Neural cell (in vitro differentiated cells): ENCODE measurements around the gene LILRB3. TPM values are rescaled to one million over a fixed set of nuclear protein-coding genes. Genes with fewer than 3 reads are reported as not detected.

Experiments used
- H2AFZ ChIP-seq: fragments of 200-600, 300-800 bp; sonication (generic), shearing (Covaris generic); 2 replicates; pipeline ENCODE4 v1.6.0; 2014; ENCODE audit warnings: low read depth, mild to moderate bottlenecking, antibody characterized with exemption, low read length, moderate library complexity
- H3F3A ChIP-seq: fragments of 200-600 bp; shearing (Covaris generic); 2 replicates; pipeline ENCODE4 v1.6.1; 2016; ENCODE audit warnings: mild to moderate bottlenecking, moderate library complexity, mixed read lengths, antibody characterized with exemption, low read length; ENCODE audit not compliant: insufficient read depth, poor library complexity, severe bottlenecking
- H3K27ac ChIP-seq: fragments of 200-600, 300-800 bp; sonication (generic), shearing (Covaris generic); 2 replicates; pipeline ENCODE4 v1.5.1; 2014; ENCODE audit warnings: mild to moderate bottlenecking, low read length, moderate library complexity
- H3K27me3 ChIP-seq: fragments of 300-800, 200-600 bp; sonication (generic), shearing (Covaris generic); 2 replicates; pipeline ENCODE4 v1.6.0; 2014; ENCODE audit warnings: mild to moderate bottlenecking, low read depth, low read length, moderate library complexity; ENCODE audit not compliant: insufficient read depth
- H3K36me3 ChIP-seq: fragments of 300-800, 200-600 bp; sonication (generic), shearing (Covaris generic); 2 replicates; pipeline ENCODE4 v1.5.1; 2014; ENCODE audit warnings: mild to moderate bottlenecking, antibody characterized with exemption, low read length, moderate library complexity; ENCODE audit not compliant: insufficient read depth
- H3K4me2 ChIP-seq: fragments of 300-800, 200-600 bp; sonication (generic), shearing (Covaris generic); 2 replicates; pipeline ENCODE4 v1.6.0; 2014; ENCODE audit warnings: mild to moderate bottlenecking, low read length
- H3K4me3 ChIP-seq: fragments of 300-800, 200-600 bp; sonication (generic), shearing (Covaris generic); 2 replicates; pipeline ENCODE4 v1.5.1; 2014; ENCODE audit warnings: mild to moderate bottlenecking, low read length, moderate library complexity
- H3K79me2 ChIP-seq: fragments of 200-600 bp; shearing (Covaris generic); replicated peaks from 2 replicates; pipeline ENCODE4 v1.6.0; 2014; ENCODE audit warnings: mild to moderate bottlenecking, low read length, moderate library complexity; ENCODE audit not compliant: insufficient read depth
- H3K9ac ChIP-seq: fragments of 300-800, 200-600 bp; sonication (generic), shearing (Covaris generic); 2 replicates; pipeline ENCODE4 v1.6.1; 2016; ENCODE audit warnings: mild to moderate bottlenecking, low read length, mixed read lengths
- H3K9me2 ChIP-seq: fragments of 200-600 bp; shearing (Covaris generic); 2 replicates; pipeline ENCODE4 v1.6.1; 2016; ENCODE audit warnings: mild to moderate bottlenecking, low read length, mixed read lengths; ENCODE audit not compliant: insufficient read depth
- H3K9me3 ChIP-seq: fragments of 200-600, 300-800 bp; sonication (generic), shearing (Covaris generic); 2 replicates; pipeline ENCODE4 v1.6.1; 2016; ENCODE audit warnings: mild to moderate bottlenecking, mixed run types, low read length, moderate library complexity, mixed read lengths
- H4K20me1 ChIP-seq: fragments of 200-600 bp; shearing (Covaris generic); 2 replicates; pipeline ENCODE4 v1.6.1; 2016; ENCODE audit warnings: mild to moderate bottlenecking, mixed run types; ENCODE audit not compliant: insufficient read depth
- CTCF ChIP-seq: fragments of 450-650 bp; IDR thresholded peaks from 2 replicates; pipeline ENCODE4 v1.5.1; 2014; ENCODE audit warnings: antibody characterized with exemption, mild to moderate bottlenecking, moderate library complexity; ENCODE audit not compliant: poor library complexity, severe bottlenecking
- EP300 ChIP-seq: fragments of 450-650 bp; conservative IDR thresholded peaks from 2 replicates; pipeline ENCODE4 v1.6.1; 2014; ENCODE audit warnings: antibody characterized with exemption, mild to moderate bottlenecking, moderate library complexity; ENCODE audit not compliant: poor library complexity, severe bottlenecking
- EZH2 ChIP-seq: fragments of 200-600, 300-800 bp; shearing (Covaris generic), sonication (generic); IDR thresholded peaks from 2 replicates; pipeline ENCODE4 v1.6.1; 2014; ENCODE audit warnings: antibody characterized with exemption, low read length, borderline replicate concordance, mild to moderate bottlenecking; ENCODE audit not compliant: insufficient read depth, poor library complexity, severe bottlenecking
- MXI1 ChIP-seq: fragments of 450-650 bp; conservative IDR thresholded peaks from 2 replicates; pipeline ENCODE4 v1.6.1; 2014; ENCODE audit warnings: antibody characterized with exemption, mild to moderate bottlenecking; ENCODE audit not compliant: poor library complexity, severe bottlenecking
- POLR2AphosphoS5 ChIP-seq: IDR thresholded peaks from 2 replicates; pipeline ENCODE4 v1.6.1; 2012
- RAD21 ChIP-seq: fragments of 450-650 bp; conservative IDR thresholded peaks from 2 replicates; pipeline ENCODE4 v1.6.1; 2014; ENCODE audit warnings: antibody characterized with exemption, mild to moderate bottlenecking, moderate library complexity
- SMC3 ChIP-seq: fragments of 450-650 bp; conservative IDR thresholded peaks from 2 replicates; pipeline ENCODE4 v1.6.1; 2014; ENCODE audit warnings: antibody characterized with exemption, mild to moderate bottlenecking, moderate library complexity; ENCODE audit not compliant: poor library complexity
- TAF1 ChIP-seq: IDR thresholded peaks from 2 replicates; pipeline ENCODE4 v1.6.1; 2012; ENCODE audit warnings: low read depth
- polyA plus RNA-seq: library from polyadenylated mRNA; depleted of rRNA; stranded (reverse); fragments of >200 nt; gene quantifications from 2 replicates; pipeline ENCODE4 v1.2.3, GENCODE V29; 2014
- TF ChIP-seq, protein P1 (sequence below): IDR thresholded peaks from 2 replicates; pipeline ENCODE4 v1.6.1; 2012; ENCODE audit warnings: borderline replicate concordance

Gene LILRB3
- polyA plus RNA-seq, 1 donor from 2014 or later = not detected

DNA sequence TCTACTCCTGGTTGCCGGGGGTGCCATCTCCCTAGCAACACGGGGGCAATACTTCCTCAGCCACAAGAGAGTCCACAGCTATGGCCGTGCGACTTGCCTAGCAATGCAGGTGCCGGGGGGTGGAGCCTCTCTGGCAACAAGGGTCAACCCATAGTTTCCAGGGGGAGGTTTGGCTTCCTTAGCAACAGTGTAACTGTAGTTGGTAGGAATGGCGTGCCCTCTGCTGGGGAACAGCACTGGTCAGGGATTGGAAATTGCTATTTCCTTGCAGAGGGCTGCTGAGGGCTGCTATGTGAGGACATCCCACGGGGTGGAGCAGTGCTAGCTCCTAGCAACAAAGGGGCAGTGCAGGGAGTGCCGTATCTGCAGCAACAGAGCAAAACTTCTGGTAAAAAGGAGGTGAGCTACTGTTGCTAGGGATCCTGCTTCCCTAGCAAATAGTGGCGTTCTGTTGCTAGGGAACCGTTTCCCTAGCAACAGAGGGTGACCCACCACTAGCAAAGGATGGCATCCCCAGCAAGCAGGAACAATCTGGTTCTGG, 42.8 kb downstream of the LILRB3 start:
- Histone ChIP-seq H2AFZ (no peak overlapping the region), H3K9ac (peak overlapping the region; percentile 70), H4K20me1 (no peaks in the 10 kb centered on the region), H3K4me3 (peak overlapping the region; percentile 61), H3K79me2 (no peaks in the 10 kb centered on the region), H3F3A (no peaks in the 10 kb centered on the region), H3K27me3 (no peaks in the 10 kb centered on the region), H3K4me2 (peak overlapping the region; percentile 81), H3K27ac (peak overlapping the region; percentile 93), H3K9me3 (no peaks in the 10 kb centered on the region), H3K9me2 (no peaks in the 10 kb centered on the region), H3K36me3 (no peaks in the 10 kb centered on the region)
- TF ChIP-seq, protein P1, sequence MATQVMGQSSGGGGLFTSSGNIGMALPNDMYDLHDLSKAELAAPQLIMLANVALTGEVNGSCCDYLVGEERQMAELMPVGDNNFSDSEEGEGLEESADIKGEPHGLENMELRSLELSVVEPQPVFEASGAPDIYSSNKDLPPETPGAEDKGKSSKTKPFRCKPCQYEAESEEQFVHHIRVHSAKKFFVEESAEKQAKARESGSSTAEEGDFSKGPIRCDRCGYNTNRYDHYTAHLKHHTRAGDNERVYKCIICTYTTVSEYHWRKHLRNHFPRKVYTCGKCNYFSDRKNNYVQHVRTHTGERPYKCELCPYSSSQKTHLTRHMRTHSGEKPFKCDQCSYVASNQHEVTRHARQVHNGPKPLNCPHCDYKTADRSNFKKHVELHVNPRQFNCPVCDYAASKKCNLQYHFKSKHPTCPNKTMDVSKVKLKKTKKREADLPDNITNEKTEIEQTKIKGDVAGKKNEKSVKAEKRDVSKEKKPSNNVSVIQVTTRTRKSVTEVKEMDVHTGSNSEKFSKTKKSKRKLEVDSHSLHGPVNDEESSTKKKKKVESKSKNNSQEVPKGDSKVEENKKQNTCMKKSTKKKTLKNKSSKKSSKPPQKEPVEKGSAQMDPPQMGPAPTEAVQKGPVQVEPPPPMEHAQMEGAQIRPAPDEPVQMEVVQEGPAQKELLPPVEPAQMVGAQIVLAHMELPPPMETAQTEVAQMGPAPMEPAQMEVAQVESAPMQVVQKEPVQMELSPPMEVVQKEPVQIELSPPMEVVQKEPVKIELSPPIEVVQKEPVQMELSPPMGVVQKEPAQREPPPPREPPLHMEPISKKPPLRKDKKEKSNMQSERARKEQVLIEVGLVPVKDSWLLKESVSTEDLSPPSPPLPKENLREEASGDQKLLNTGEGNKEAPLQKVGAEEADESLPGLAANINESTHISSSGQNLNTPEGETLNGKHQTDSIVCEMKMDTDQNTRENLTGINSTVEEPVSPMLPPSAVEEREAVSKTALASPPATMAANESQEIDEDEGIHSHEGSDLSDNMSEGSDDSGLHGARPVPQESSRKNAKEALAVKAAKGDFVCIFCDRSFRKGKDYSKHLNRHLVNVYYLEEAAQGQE = no peak
- TF ChIP-seq CTCF (peak; percentile 94), EZH2 (no peak), MXI1 (peak; percentile 91), SMC3 (peak; percentile 90), POLR2AphosphoS5 (peak; percentile 14), EP300 (peak; percentile 84), RAD21 (peak; percentile 79)

DNA sequence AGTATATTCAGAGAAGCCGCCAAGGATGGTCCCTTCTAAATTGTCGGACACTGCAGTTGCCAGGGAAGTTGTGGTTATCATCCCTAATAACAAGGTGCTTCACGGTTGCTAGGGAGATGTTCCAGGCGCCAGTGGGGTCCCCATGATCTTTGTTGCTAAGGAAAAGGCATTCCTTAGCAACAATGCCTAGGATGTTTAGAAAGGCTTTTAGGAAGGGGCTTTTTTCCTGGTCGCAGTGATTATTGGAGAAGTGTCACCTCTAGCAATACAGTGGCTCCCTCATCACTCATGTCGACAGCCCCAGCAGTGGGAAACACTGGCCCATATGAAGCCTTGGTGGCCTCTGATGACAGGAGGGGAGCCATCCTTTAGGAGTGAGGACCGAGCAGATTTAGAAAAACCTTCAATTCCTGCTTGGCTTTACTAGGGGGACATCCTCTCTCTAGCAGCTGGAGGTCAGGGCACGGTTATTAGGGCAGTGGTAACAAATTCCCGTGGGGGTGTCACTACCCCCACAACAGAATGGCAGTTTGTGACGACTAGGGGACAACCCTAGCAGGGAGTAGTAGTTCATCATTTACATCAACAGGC, 43.5 kb downstream of the LILRB3 start:
- Histone ChIP-seq H3K9me2 (no peaks in the 10 kb centered on the region), H3K9ac (peak overlapping the region; percentile 70), H3F3A (no peaks in the 10 kb centered on the region), H3K27ac (peak overlapping the region; percentile 93), H3K4me3 (peak overlapping the region; percentile 61), H3K79me2 (no peaks in the 10 kb centered on the region), H3K27me3 (no peaks in the 10 kb centered on the region), H3K4me2 (peak overlapping the region; percentile 81), H3K9me3 (no peaks in the 10 kb centered on the region), H4K20me1 (no peaks in the 10 kb centered on the region), H3K36me3 (no peaks in the 10 kb centered on the region), H2AFZ (no peak overlapping the region)
- TF ChIP-seq EZH2 = no peak
- no peak for TF ChIP-seq TAF1
- TF ChIP-seq, protein P1 = peak; percentile 69
- TF ChIP-seq CTCF = no peak
- TF ChIP-seq POLR2AphosphoS5 = peak; percentile 56
- TF ChIP-seq EP300 = peak; percentile 75
- peak; percentile 43 for TF ChIP-seq MXI1
